ENCODE measurements around the gene PIK3C3. TPM values are rescaled to one million over a fixed set of nuclear protein-coding genes. Genes with fewer than 3 reads are reported as not detected.

The PIK3C3 gene
- total and polyA plus RNA-seq, 2 of the 8 experiments (the other 6 are each of a cell fraction or from before 2014, with no cell fraction given), result 15.3 to 47.4 TPM

DNA sequence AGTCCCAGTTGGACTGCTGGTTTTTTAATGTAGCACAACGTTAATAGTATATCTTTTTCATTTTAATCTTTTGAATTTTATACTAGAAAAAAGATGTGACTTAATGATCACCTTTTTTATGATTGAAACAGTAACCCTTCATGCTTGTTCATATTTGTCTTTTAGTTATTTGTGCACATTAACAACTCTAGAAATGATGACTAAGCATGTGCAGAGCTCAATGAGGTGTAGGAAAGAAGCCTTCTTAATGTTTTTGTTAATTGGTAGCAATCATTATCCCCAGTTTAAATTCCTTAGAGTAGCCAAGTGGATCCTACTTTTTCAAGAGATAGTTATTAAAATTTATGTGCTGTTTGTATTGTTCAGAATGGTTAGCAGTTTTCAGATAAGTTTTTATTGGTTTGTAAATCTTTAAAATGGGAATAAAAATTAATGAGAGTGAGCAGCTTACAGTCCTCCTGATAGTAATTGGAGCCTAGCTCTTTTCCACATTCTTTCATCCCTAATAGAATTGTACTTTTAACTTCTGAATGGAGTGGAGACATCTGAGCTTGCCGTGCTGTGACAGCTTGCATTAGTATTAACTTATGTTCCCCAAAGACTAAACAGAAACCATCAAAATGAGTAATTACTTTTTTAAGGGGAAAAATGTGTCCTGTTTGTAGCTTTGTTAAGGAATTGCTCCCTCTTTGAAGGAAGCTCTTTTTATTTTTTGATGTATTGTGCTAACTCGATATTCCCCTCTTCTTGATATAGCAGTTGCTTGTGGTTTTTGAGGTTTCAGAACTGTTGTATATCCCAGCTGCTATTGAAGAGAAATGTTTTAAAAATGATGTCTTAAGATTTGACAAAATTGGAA, 17.3 kb downstream of the PIK3C3 start:
- 83% methylated on average over 3 of the region's 3 CpGs; no CpG with 5 or more reads in 1 of the 2 experiments for WGBS, 2 experiments (ENCODE audit: extremely low coverage in 1 of 2, insufficient coverage in 1 of 2, insufficient read length in 1 of 2, insufficient replicate concordance in 2 of 2, low coverage in 1 of 2, low lambda C conversion rate in 2 of 2, missing lambda C conversion rate in 1 of 2)
- H3K4me3 ChIP-seq (ENCODE audit: extremely low read depth in 1 of 4, insufficient read depth in 2 of 4, low read depth in 3 of 4, low read length in 4 of 4), result no peak overlapping the region
- peaks cover 3% of the 10 kb centered on the region; the same call in 1 of the 2 replicates for H3K79me1 ChIP-seq (ENCODE audit: low read depth, low read length)
- DNase-seq (ENCODE audit: low read depth in 1 of 2, low spot score in 2 of 2), result no peak
- H3K36me3 ChIP-seq (ENCODE audit: control insufficient read depth in 2 of 4, insufficient read depth in 4 of 4, low read length in 3 of 4), result peaks cover 2 to 21% (median 6%) of the 10 kb centered on the region in 4 experiments; a peak in 7 of 8 replicates
- H2BK15ac ChIP-seq (ENCODE audit: low read length), result no peak overlapping the region
- no peaks in the 10 kb centered on the region for H3K23me2 ChIP-seq (ENCODE audit: low read depth, low read length)
- peaks cover 2 to 4% of the 10 kb centered on the region in 2 experiments for H4K20me1 ChIP-seq (replicated peaks in 1 of 2; ENCODE audit: control insufficient read depth in 1 of 2, insufficient read depth in 2 of 2, low read length in 2 of 2)
- no peak overlapping the region for H3K23ac ChIP-seq (ENCODE audit: insufficient read length)
- H2AFZ ChIP-seq (ENCODE audit: low read length), result no peak overlapping the region
- no peak overlapping the region for H4K91ac ChIP-seq (replicated peaks; ENCODE audit: insufficient read length, low read length)
- H3K4me1 ChIP-seq (replicated peaks in 1 of 4; ENCODE audit: control insufficient read depth in 3 of 4, insufficient read depth in 4 of 4, low read length in 3 of 4), result no peaks in the 10 kb centered on the region
- no peak overlapping the region for H3K9ac ChIP-seq (replicated peaks in 1 of 4; ENCODE audit: extremely low read depth in 1 of 4, low read depth in 3 of 4, low read length in 3 of 4)
- H3K56ac ChIP-seq (replicated peaks; ENCODE audit: insufficient read length, low read depth, low read length), result no peak overlapping the region
- ChIA-PET CTCF (ENCODE audit: partially characterized antibody) (interaction anchor here (1.5 kb wide), 1 partner anchor 55 kb away, joined by 4 read pairs; no protein-coding TSS in a partner anchor), POLR2A (ENCODE audit: partially characterized antibody) (no interaction called here)
- no peaks in the 10 kb centered on the region for H3K9me3 ChIP-seq (ENCODE audit: insufficient read depth in 2 of 2, low read depth in 1 of 2, low read length in 1 of 2)
- no peak overlapping the region for H2BK12ac ChIP-seq (ENCODE audit: low read depth, low read length)
- no peak overlapping the region for H2BK20ac ChIP-seq (ENCODE audit: low read length)
- H3K27me3 ChIP-seq (replicated peaks in 1 of 4; ENCODE audit: control insufficient read depth in 3 of 4, extremely low read depth in 1 of 4, insufficient read depth in 3 of 4, low read length in 3 of 4), result no peaks in the 10 kb centered on the region
- no peak overlapping the region for H3K4ac ChIP-seq (replicated peaks; ENCODE audit: insufficient read length, low read depth, low read length)
- TF ChIP-seq RFX5 (IDR thresholded peaks at IDR 0.05; ENCODE audit: borderline replicate concordance, low read depth, low read length) (no peak), SP2 (IDR thresholded peaks at IDR 0.05; ENCODE audit: low read length) (no peak), MAFK (IDR thresholded peaks at IDR 0.05; ENCODE audit: low read depth, low read length) (0 out of 2 replicates have a peak, but pooled peaks have one; percentile 20)
- H3K27ac ChIP-seq (ENCODE audit: low read depth, low read length), result no peak overlapping the region
- no peak overlapping the region for H4K8ac ChIP-seq (ENCODE audit: extremely low read depth, insufficient read depth, low read length)
- no peak overlapping the region for H3K14ac ChIP-seq (ENCODE audit: insufficient read length)
- H3K79me2 ChIP-seq (ENCODE audit: control insufficient read depth in 1 of 2, insufficient read depth in 2 of 2, low read length in 2 of 2), result peaks cover 0 to 13% of the 10 kb centered on the region in 2 experiments; a peak in 1 of 4 replicates
- H2AK5ac ChIP-seq (ENCODE audit: low read depth, low read length), result no peak overlapping the region
- no peak overlapping the region for H3K18ac ChIP-seq (ENCODE audit: extremely low read depth, low read length)
- no peak for FAIRE-seq
- no peak overlapping the region for H4K5ac ChIP-seq (ENCODE audit: insufficient read length, low read depth, low read length)
- no peak overlapping the region for H2BK120ac ChIP-seq (replicated peaks; ENCODE audit: low read depth, low read length)
- H2BK5ac ChIP-seq (ENCODE audit: low read depth, low read length), result no peak overlapping the region
- H3K4me2 ChIP-seq (ENCODE audit: insufficient read depth in 1 of 2, low read depth in 2 of 2, low read length in 2 of 2), result no peak overlapping the region
